Erythroblast (primary cell): Measurements from ENCODE around the gene HYOU1.

ENCODE experiments used
- GATA1 ChIP-seq: IDR thresholded peaks from 2 replicates; pipeline ENCODE4 v1.6.1; 2011; ENCODE audit warnings: low read depth, mild to moderate bottlenecking, control low read depth, low read length, moderate library complexity
- POLR2A ChIP-seq: IDR thresholded peaks from 2 replicates; pipeline ENCODE4 v1.6.1; 2011; ENCODE audit warnings: mild to moderate bottlenecking, low read length

GRCh38 chr11:119051440-119052162 is 5.4 kb downstream of the HYOU1 start:
- TF ChIP-seq POLR2A (no peak), GATA1 (no peak)
